Neural crest cell (in vitro differentiated cells): Measurements from ENCODE around the gene MEX3D. TPM values are rescaled to one million over a fixed set of nuclear protein-coding genes. Genes with fewer than 3 reads are reported as not detected.
A peak's percentile ranks its signal among the peaks of the same experiment; 100 is the strongest.

Experiments used
- DNase-seq: peaks from one replicate; pipeline ENCODE4 v3.0.0; 2021; ENCODE audit warnings: low read depth, mixed read lengths, low spot score
- H3K27ac Mint-ChIP-seq: one replicate; pipeline ENCODE4 v1.8.0; 2021; ENCODE audit warnings: mild to moderate bottlenecking, mixed read lengths; ENCODE audit not compliant: unreplicated experiment
- H3K27me3 Mint-ChIP-seq: 2 replicates; pipeline ENCODE4 v1.8.0; 2021; ENCODE audit warnings: low read depth, mild to moderate bottlenecking, mixed read lengths
- H3K36me3 Mint-ChIP-seq: 2 replicates; pipeline ENCODE4 v1.8.0; 2021; ENCODE audit warnings: low read depth, mild to moderate bottlenecking, mixed read lengths
- H3K4me1 Mint-ChIP-seq: 2 replicates; pipeline ENCODE4 v1.8.0; 2021; ENCODE audit warnings: mixed read lengths
- H3K4me3 Mint-ChIP-seq: one replicate; pipeline ENCODE4 v1.8.0; 2021; ENCODE audit warnings: mild to moderate bottlenecking, mixed read lengths
- H3K9me3 Mint-ChIP-seq: 2 replicates; pipeline ENCODE4 v1.8.0; 2021; ENCODE audit warnings: mixed read lengths
- long read RNA-seq: library from polyadenylated mRNA; unstranded; transcript quantifications from one replicate; pipeline ENCODE4 v2.0.0, GENCODE V29; 2020
- total RNA-seq: library from RNA; stranded (reverse); gene quantifications from 2 replicates; pipeline ENCODE4 v1.2.1, GENCODE V29; 2021
- TF ChIP-seq, protein P1 (sequence below): fragments of 200-600 bp; sonication (generic); conservative IDR thresholded peaks from 2 replicates; pipeline ENCODE4 v1.5.0; 2021; ENCODE audit warnings: antibody characterized with exemption, mild to moderate bottlenecking

Gene MEX3D
- total RNA-seq: 102 and 103 TPM in 2 replicates
- long read RNA-seq, partial matches to known transcripts: 1 of 1 reads
- long read RNA-seq, other reads (novel, unspliced or antisense): 0 of 1 reads

DNA sequence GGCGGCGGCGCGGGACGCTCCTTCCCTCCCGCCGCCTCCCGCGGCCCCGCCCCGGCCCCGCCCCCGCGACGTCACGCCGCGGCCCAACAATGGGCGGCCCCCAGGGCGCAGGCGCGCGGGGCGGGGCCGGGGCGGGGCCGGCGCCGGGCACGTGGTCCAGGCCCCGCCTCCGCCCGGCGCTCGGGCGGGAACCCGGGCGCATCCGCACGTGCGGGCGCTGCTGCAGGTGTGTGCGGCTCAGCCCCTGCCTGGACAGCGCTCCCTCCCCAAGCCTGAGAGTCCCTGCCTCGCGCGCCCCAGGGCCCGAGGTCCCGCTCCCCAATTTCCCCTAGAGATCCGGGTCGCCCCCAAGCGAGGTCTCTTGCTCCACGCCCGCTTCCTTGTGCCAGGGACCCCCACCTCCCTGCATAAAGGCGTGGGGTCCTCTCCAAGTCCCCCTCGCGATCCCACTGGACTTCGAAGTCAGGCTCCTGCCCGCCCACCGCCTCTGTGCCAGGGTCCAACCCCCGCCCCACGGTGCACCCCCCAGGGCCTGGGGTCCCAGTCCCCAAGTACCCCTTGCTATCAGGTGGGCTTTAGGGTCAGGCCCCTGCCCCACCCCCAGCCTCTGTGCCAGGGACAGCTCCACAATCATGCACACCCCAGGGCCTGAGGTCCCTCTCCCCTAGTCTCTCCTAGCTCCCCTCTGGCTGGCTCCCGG is at the start of gene MEX3D:
Gene MEX3D (minus strand): TSS at position 6 of the 700 bp plus-strand sequence. CDS start 267 bp downstream, outside the sequence.
- peak within 1 kb of the TSS; percentile 88 for H3K4me3 Mint-ChIP-seq
- TF ChIP-seq, protein P1, sequence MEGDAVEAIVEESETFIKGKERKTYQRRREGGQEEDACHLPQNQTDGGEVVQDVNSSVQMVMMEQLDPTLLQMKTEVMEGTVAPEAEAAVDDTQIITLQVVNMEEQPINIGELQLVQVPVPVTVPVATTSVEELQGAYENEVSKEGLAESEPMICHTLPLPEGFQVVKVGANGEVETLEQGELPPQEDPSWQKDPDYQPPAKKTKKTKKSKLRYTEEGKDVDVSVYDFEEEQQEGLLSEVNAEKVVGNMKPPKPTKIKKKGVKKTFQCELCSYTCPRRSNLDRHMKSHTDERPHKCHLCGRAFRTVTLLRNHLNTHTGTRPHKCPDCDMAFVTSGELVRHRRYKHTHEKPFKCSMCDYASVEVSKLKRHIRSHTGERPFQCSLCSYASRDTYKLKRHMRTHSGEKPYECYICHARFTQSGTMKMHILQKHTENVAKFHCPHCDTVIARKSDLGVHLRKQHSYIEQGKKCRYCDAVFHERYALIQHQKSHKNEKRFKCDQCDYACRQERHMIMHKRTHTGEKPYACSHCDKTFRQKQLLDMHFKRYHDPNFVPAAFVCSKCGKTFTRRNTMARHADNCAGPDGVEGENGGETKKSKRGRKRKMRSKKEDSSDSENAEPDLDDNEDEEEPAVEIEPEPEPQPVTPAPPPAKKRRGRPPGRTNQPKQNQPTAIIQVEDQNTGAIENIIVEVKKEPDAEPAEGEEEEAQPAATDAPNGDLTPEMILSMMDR: no peak
- peak within 1 kb of the TSS; percentile 94 for H3K27ac Mint-ChIP-seq
- H3K9me3 Mint-ChIP-seq: no peaks in the 10 kb centered on the region
- DNase-seq: peak; percentile 57
- H3K36me3 Mint-ChIP-seq: peaks cover 5% of the 10 kb centered on the region
- peaks cover 17% of the 10 kb centered on the region for H3K4me1 Mint-ChIP-seq
- H3K27me3 Mint-ChIP-seq: peaks cover 24% of the 10 kb centered on the region

DNA sequence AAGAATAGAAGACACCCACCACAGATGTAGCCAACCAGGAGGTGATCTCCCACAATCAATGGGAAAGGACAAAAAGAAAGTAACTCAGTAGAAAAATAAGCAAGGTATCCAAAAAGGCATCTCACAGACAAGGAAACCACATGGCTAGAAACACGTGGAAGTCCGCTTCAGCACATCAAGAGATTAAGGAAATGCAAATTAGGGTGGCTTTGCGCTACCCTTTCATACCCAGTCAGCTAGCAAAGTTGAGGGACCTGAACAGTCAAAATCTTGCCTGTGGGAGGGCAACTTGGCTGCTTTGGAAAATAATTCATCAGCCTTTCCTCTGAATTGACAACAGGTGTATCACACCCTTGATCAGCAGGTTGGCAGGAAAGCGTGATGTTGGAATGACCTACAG is 48.8 kb upstream of the MEX3D start:
- no peak for DNase-seq
- Mint-ChIP-seq H3K36me3 (peaks cover 19% of the 10 kb centered on the region), H3K27me3 (peaks cover 7% of the 10 kb centered on the region), H3K27ac (no peak overlapping the region), H3K9me3 (no peaks in the 10 kb centered on the region), H3K4me1 (peaks cover 9% of the 10 kb centered on the region), H3K4me3 (peak overlapping the region; percentile 10)
- TF ChIP-seq, protein P1: no peak

DNA sequence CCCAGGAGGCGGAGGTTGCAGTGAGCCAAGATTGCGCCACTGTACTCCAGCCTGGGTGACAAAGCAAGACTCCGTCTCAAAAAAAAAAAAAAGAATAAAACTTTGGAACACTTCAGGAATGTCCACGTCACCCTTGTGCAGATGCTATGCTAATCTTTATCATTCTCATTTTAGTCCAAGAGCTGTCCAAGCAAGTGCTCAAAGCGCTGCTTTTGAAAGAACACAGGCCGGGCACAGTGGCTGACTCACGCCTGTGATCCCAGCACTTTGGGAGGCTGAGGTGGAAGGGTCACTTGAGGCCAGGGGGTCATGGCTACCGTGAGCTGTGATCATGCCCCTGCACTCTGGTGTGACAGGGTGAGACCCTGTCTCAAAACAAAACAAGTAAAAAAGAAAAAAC is 48.3 kb upstream of the MEX3D start:
- no peaks in the 10 kb centered on the region for H3K9me3 Mint-ChIP-seq
- H3K27me3 Mint-ChIP-seq: peaks cover 7% of the 10 kb centered on the region
- H3K4me3 Mint-ChIP-seq: peak overlapping the region; percentile 10
- H3K4me1 Mint-ChIP-seq: peaks cover 9% of the 10 kb centered on the region
- peaks cover 19% of the 10 kb centered on the region for H3K36me3 Mint-ChIP-seq
- no peak overlapping the region for H3K27ac Mint-ChIP-seq
- DNase-seq: no peak
- TF ChIP-seq, protein P1: no peak

DNA sequence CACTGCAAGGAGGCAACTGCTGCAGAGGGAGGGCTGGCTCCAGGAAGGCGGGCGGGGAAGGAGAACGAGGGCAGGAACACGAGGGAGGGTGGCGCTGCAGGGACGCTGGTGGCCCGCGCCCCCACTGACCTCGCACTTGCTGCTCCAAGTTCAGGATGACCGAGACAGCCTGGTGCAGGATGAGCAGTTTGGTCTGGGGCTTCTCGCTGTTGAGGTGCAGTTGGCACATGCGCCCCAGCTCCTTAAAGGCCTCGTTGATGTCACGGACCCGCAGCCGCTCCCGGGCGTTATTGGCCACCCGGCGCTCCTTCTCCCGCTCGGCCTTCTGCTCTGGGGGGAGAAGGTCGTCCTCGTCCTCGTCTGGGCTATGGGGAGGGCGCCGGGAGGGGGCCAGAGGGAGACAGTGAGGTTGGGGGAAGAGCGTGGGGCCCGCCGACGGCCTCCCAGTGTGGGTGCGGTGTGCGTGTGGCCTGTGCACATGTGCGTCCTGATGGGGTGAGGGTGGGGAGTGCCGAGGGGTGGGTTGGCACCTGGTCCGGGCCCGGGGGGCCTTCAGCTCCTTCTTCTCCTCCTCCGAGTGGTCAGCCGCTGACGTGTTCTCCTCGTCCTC is 47.1 kb upstream of the MEX3D start:
- H3K4me1 Mint-ChIP-seq: peaks cover 9% of the 10 kb centered on the region
- H3K27ac Mint-ChIP-seq: no peak overlapping the region
- TF ChIP-seq, protein P1: no peak
- H3K27me3 Mint-ChIP-seq: peaks cover 7% of the 10 kb centered on the region
- H3K9me3 Mint-ChIP-seq: no peaks in the 10 kb centered on the region
- H3K36me3 Mint-ChIP-seq: peaks cover 19% of the 10 kb centered on the region
- no peak overlapping the region for H3K4me3 Mint-ChIP-seq
- DNase-seq: no peak

DNA sequence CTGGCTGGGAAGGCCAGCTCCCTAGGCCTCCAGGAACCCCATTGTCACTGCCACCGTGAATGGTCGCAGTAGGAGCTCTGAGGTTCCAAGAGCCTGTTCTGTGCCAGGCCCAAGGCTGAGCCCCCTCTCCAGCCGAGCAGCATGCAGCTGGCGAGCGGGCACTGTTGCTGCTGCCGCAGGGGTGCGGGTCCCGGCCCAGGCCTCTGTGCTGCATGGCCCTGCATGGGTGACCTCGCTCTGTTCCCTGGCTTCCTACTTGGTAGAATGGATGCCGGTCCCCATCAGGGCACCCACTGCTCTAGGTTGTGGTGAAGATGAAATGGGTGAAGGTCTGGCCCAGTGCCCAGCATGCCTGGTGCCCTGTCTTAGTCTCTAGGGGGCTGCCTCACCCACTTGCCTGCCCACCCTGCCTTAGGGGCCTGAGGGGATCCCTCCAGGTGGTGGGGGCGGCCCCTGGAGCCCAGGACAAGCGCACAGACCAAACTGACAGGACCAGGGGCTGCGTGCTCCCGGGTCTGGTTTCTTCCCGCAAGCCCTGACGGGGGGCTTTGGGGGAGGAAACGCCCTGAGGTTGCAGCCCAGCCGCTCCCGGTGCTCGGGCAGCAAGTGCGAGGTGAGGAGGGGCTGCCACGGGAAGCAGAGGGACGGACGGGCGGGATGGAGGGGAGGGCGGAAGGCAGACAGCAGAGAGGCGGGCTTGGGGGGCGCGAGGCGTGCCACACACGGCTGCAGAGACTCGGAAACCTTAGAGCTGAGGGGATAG is 45.9 kb upstream of the MEX3D start:
- Mint-ChIP-seq H3K9me3 (no peaks in the 10 kb centered on the region), H3K4me3 (no peak overlapping the region), H3K27ac (no peak overlapping the region), H3K36me3 (peaks cover 19% of the 10 kb centered on the region), H3K27me3 (peaks cover 7% of the 10 kb centered on the region), H3K4me1 (peaks cover 9% of the 10 kb centered on the region)
- no peak for DNase-seq
- TF ChIP-seq, protein P1: no peak
